Ovary (tissue), 9 donors: Measurements from ENCODE around the gene RSL1D1. TPM values are rescaled to one million over a fixed set of nuclear protein-coding genes. Genes with fewer than 3 reads are reported as not detected.

Experiments
- DNase-seq, 5 donors: peaks; one replicate each; pipeline ENCODE4 v3.0.0-alpha.2; 2019 to 2020
- H3K27ac ChIP-seq, 2 donors: fragments of 200-600 bp; one replicate each; pipeline versions ENCODE4 v1.5.1 to v1.8.0; 2019 to 2022
- H3K27me3 ChIP-seq: fragments of 200-600 bp; one replicate; pipeline ENCODE4 v1.8.0; 2022
- H3K36me3 ChIP-seq: fragments of 200-600 bp; sonication (generic); one replicate; pipeline ENCODE4 v1.5.1; 2019
- H3K4me1 ChIP-seq: one replicate; pipeline ENCODE4 v1.8.1; 2013; ENCODE audit warnings: mild to moderate bottlenecking, moderate library complexity; ENCODE audit not compliant: insufficient read depth
- H3K4me3 ChIP-seq: fragments of 200-600 bp; sonication (generic); one replicate; pipeline ENCODE4 v1.5.1; 2017
- H3K9me3 ChIP-seq, 2 donors: fragments of 200-600 bp in 1 of 2; sonication (generic) in 1 of 2; one replicate each; pipeline versions ENCODE4 v1.5.1 to v1.8.1; 2013 to 2019; ENCODE audit warnings: mild to moderate bottlenecking in 1 of 2, moderate library complexity in 1 of 2
- EP300 ChIP-seq: sonication (generic); formaldehyde crosslinking; IDR thresholded peaks from one replicate; pipeline ENCODE4 v1.6.1; 2017; ENCODE audit warnings: antibody characterized with exemption
- POLR2A ChIP-seq: fragments of 450-650 bp; IDR thresholded peaks from one replicate; pipeline ENCODE4 v1.6.1; 2017; ENCODE audit warnings: antibody characterized with exemption, mild to moderate bottlenecking, moderate library complexity
- WGBS, 3 donors: extraction: QIAGEN DNeasy Blood & Tissue Kit in 1 of 3; methylation state at CpG; one replicate each; pipeline versions ENCODE4 v1.1.5 to v1.1.7; 2013 to 2017; 5-methylcytosine and 5-hydroxymethylcytosine counted together
- intact Hi-C, 4 donors: fragments of 100-400 bp; cut with DNase I; formaldehyde crosslinking; loops; one replicate each; pipeline versions ENCODE4 v1.11.0 to v1.15.1; 2022 to 2023
- polyA plus RNA-seq, 2 donors: library from polyadenylated mRNA; stranded (reverse); fragments of 200-250 nt in 1 of 2; fragments of 350-450 nt in 1 of 2; fragmentation: Illumina TruSeq in 1 of 2; extraction: RNeasy Lipid Tissue Mini Kit (QIAGEN cat#74804) in 1 of 2; gene quantifications; one replicate each; pipeline ENCODE4 v1.2.3, GENCODE V29; 2013 to 2014
- total RNA-seq, 7 donors: library from RNA; depleted of rRNA in 2 of 7; stranded (reverse); fragments of >200 nt in 2 of 7; fragmentation: NEBNext Ultra II Directional in 3 of 7; extraction: Animal tissue kit (Norgen Biotek cat#: 25700) in 3 of 7; gene quantifications; one replicate each; pipeline versions ENCODE4 v1.1.0 to v1.2.4, GENCODE V29; 2016 to 2023
- TF ChIP-seq, protein P1 (sequence below), 3 donors: fragments of 450-650 bp in 2 of 3; fragments of 200-600 bp in 1 of 3; IDR thresholded peaks; one replicate each; pipeline versions ENCODE4 v1.5.1 to v1.8.0; 2016 to 2022; ENCODE audit warnings: antibody characterized with exemption in 3 of 3, mild to moderate bottlenecking in 1 of 3
- donor health status: DM: no; HTN: no; CAD: no; lungs with moderate emphysema.
- donor health status: DM: no; HTN: no; CAD: no.
- donor health status: Bipolar disorder and iron deficiency.
- donor health status: DM: yes; HTN: yes; CAD: no.
- donor health status: DM: no; HTN: no; CAD: no.
- donor health status: DM: yes; HTN: yes; CAD: no.

The RSL1D1 gene
- total and polyA plus RNA-seq, 9 donors = 168 to 406 (median 281) TPM

DNA sequence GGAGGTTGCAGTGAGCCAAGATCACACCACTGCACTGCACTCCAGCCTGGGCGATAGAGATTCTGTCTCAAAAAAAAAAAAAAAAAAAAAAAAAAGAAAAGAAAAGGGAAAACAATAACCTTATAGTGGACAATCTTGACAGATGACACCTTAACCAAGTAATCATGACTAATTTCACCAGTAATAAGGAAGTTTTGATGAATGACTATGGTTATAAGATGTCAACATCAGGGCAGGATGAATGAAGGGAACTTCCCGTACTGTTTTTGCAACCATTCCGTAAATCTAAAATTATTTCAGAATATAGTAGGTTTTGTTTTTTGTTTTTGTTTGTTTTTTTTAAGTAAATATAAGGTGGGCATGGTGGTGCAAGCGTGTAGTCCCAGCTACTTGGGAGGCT lies 41.4 kb upstream of the RSL1D1 start:
- Histone ChIP-seq H3K27ac (no peak overlapping the region), H3K4me3 (no peak overlapping the region), H3K4me1 (no peaks in the 10 kb centered on the region), H3K36me3 (no peaks in the 10 kb centered on the region), H3K27me3 (no peaks in the 10 kb centered on the region), H3K9me3 (no peaks in the 10 kb centered on the region)
- DNase-seq = no peak
- TF ChIP-seq POLR2A = no peak
- intact Hi-C loops = no loop called here
- 69 to 95% (median 72%) methylated on average over 4 of the region's 4 CpGs for WGBS, 3 donors

DNA sequence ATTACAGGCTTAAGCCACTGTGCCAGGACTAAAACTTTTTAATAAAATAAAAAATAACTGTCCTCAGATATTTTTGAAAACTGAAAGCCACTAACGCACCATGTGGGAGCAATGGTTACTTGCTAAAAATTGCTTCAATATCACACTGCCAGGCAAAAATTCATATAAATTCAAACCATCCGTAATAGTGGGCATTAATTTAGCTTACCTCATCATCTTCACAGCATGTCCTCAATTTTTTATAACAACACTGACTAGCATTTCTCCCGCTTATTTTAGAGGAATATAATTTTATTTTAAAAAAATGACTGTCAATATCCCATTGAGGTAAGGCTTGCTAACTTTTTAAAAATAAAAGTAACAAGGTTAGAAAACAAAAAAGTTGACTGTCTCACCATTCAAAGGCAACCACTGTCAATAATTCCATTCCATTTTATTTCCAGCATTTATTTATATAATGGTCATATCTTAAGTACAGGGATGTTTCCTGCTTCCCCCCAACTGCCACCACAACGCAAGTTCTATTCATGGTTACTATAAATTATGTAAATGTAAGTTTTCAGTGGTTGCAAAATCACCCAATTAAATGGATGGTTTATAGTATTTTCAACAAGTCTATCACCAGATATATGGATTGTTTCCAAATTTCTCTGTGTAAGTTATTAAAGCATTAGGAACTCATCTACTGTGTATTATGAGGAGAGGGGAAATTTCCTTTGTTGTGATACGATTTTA lies 39.1 kb upstream of the RSL1D1 start:
- Histone ChIP-seq H3K27ac (no peak overlapping the region), H3K36me3 (no peaks in the 10 kb centered on the region), H3K9me3 (no peaks in the 10 kb centered on the region), H3K4me1 (no peaks in the 10 kb centered on the region), H3K27me3 (no peaks in the 10 kb centered on the region), H3K4me3 (no peak overlapping the region)
- no peak for DNase-seq
- TF ChIP-seq POLR2A (no peak), EP300 (no peak)
- TF ChIP-seq, protein P1, sequence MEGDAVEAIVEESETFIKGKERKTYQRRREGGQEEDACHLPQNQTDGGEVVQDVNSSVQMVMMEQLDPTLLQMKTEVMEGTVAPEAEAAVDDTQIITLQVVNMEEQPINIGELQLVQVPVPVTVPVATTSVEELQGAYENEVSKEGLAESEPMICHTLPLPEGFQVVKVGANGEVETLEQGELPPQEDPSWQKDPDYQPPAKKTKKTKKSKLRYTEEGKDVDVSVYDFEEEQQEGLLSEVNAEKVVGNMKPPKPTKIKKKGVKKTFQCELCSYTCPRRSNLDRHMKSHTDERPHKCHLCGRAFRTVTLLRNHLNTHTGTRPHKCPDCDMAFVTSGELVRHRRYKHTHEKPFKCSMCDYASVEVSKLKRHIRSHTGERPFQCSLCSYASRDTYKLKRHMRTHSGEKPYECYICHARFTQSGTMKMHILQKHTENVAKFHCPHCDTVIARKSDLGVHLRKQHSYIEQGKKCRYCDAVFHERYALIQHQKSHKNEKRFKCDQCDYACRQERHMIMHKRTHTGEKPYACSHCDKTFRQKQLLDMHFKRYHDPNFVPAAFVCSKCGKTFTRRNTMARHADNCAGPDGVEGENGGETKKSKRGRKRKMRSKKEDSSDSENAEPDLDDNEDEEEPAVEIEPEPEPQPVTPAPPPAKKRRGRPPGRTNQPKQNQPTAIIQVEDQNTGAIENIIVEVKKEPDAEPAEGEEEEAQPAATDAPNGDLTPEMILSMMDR (IDR thresholded peaks at IDR 0.05) = no peak
- WGBS, 3 donors = 91 to 93% (median 92%) methylated on average over 5 of the region's 5 CpGs
- intact Hi-C loops = no loop called here

DNA sequence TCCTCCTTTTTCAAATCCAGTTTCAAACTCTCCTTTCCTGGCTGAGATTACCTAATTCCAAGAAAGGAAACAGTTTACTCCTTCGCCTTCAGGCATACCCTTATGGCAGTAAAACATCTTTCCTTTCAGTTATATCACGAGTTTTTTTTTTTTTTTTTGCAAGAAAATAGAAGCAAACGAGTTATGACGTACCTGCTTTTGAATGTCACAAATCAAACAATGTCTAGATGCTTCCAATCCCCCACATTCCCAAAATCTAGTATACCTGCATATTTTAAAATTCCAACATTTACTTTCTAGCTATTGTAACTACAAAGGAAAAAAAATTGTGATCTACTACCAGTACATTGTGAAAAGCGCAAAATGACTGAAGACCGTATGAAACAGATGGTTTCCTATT lies 35.5 kb upstream of the RSL1D1 start:
- no peak overlapping the region for H3K4me3 ChIP-seq
- no peaks in the 10 kb centered on the region for H3K36me3 ChIP-seq
- no peaks in the 10 kb centered on the region for H3K4me1 ChIP-seq
- no peaks in the 10 kb centered on the region for H3K27me3 ChIP-seq
- WGBS, 3 donors = 83 to 86% (median 85%) methylated on average over 6 of the region's 6 CpGs
- H3K27ac ChIP-seq = no peak overlapping the region
- intact Hi-C loops = no loop called here
- DNase-seq = no peak
- TF ChIP-seq, protein P1 (IDR thresholded peaks at IDR 0.05) = no peak
- no peak for TF ChIP-seq EP300
- no peak for TF ChIP-seq POLR2A
- no peaks in the 10 kb centered on the region for H3K9me3 ChIP-seq

DNA sequence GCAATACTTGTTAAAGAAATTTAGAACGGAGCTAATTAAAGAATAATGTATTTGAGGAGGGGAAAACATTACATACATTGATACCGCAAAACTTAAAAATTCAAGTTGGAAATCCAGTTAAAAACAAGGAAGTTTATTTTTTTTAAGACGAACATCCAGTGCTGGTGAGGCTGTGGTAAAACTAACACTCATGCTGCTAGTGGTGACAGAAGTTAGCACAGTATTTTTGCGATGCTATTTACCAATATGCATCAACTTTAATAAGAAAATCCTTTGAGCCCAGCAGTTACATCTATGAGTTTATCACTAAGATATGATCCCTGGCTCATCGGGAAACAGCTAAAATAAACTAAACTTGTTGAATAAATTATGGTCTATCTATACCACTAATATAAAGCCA lies 32.7 kb upstream of the RSL1D1 start:
- 94 to 96% (median 95%) methylated on average over 5 of the region's 5 CpGs for WGBS, 3 donors
- H3K4me3 ChIP-seq = no peak overlapping the region
- no peak for DNase-seq
- H3K27me3 ChIP-seq = no peaks in the 10 kb centered on the region
- no peak for TF ChIP-seq POLR2A
- no peak for TF ChIP-seq EP300
- TF ChIP-seq, protein P1 (IDR thresholded peaks at IDR 0.05) = no peak
- H3K9me3 ChIP-seq = no peaks in the 10 kb centered on the region
- H3K27ac ChIP-seq = no peak overlapping the region
- no peaks in the 10 kb centered on the region for H3K4me1 ChIP-seq
- H3K36me3 ChIP-seq = no peaks in the 10 kb centered on the region
- intact Hi-C loops = no loop called here

DNA sequence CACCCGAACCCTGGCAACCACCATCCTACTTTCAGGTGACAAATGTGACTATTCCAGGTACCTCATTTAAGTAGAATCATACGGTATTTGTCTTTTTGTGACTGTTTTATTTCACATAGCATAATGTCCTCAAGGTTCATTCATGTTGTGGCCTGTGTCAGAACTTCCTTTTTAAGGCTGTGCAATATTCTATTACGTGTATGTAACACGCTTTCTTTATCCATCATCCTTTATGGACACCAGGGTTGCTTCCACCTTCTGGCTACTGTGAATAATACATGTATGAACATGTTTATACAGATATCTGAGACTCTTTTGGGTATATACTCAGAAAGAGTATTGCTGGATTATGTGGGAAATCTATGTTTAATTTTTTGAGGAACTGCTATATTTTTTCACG lies 28.7 kb upstream of the RSL1D1 start:
- 89 to 90% (median 89%) methylated on average over 5 of the region's 5 CpGs for WGBS, 3 donors
- intact Hi-C loops = no loop called here
- Histone ChIP-seq H3K4me1 (no peaks in the 10 kb centered on the region), H3K4me3 (no peak overlapping the region), H3K36me3 (no peaks in the 10 kb centered on the region), H3K9me3 (no peaks in the 10 kb centered on the region), H3K27me3 (no peaks in the 10 kb centered on the region), H3K27ac (no peak overlapping the region)
- TF ChIP-seq POLR2A = no peak
- TF ChIP-seq, protein P1 (IDR thresholded peaks at IDR 0.05) = no peak
- no peak for TF ChIP-seq EP300
- DNase-seq = no peak
